ENCODE data around the gene FREY1. TPM values are rescaled to one million over a fixed set of nuclear protein-coding genes. Genes with fewer than 3 reads are reported as not detected.

The FREY1 gene
- total RNA-seq, 6 donors from 2014 or later: 0.60 to 3.2 (median 1.7) TPM; not detected in 2

- no peaks in the 10 kb centered on the region for H3K4me1 ChIP-seq
- DNase-seq (no peak), ATAC-seq (ENCODE audit: low FRiP score in 2 of 2) (no peak)
- 91 to 94% methylated on average over 4 of the region's 4 CpGs for WGBS, 2 donors
- H3K36me3 ChIP-seq: peaks cover 25 to 73% (median 52%) of the 10 kb centered on the region in 4 donors
- no peaks in the 10 kb centered on the region for H3K27me3 ChIP-seq
- TF ChIP-seq, protein P1, sequence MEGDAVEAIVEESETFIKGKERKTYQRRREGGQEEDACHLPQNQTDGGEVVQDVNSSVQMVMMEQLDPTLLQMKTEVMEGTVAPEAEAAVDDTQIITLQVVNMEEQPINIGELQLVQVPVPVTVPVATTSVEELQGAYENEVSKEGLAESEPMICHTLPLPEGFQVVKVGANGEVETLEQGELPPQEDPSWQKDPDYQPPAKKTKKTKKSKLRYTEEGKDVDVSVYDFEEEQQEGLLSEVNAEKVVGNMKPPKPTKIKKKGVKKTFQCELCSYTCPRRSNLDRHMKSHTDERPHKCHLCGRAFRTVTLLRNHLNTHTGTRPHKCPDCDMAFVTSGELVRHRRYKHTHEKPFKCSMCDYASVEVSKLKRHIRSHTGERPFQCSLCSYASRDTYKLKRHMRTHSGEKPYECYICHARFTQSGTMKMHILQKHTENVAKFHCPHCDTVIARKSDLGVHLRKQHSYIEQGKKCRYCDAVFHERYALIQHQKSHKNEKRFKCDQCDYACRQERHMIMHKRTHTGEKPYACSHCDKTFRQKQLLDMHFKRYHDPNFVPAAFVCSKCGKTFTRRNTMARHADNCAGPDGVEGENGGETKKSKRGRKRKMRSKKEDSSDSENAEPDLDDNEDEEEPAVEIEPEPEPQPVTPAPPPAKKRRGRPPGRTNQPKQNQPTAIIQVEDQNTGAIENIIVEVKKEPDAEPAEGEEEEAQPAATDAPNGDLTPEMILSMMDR (IDR thresholded peaks at IDR 0.05): no peak
- TF ChIP-seq POLR2AphosphoS5 (IDR thresholded peaks at IDR 0.05): no peak
- TF ChIP-seq POLR2A (IDR thresholded peaks at IDR 0.05): no peak
- TF ChIP-seq EP300 (IDR thresholded peaks at IDR 0.05): no peak
- no peak overlapping the region for H3K27ac ChIP-seq
- no peak overlapping the region for H3K4me3 ChIP-seq
- H3K9me3 ChIP-seq: no peaks in the 10 kb centered on the region
Measured at GRCh38 chr11:45942381-45942780, 35.3 kb upstream of the FREY1 start.

GRCh38 chr11:45941285-45941684 lies 34.2 kb upstream of the FREY1 start:
- Histone ChIP-seq H3K9me3 (no peaks in the 10 kb centered on the region), H3K36me3 (peaks cover 25 to 73% (median 47%) of the 10 kb centered on the region in 4 donors), H3K27me3 (no peaks in the 10 kb centered on the region), H3K4me1 (no peaks in the 10 kb centered on the region), H3K27ac (no peak overlapping the region), H3K4me3 (no peak overlapping the region)
- TF ChIP-seq POLR2A (IDR thresholded peaks at IDR 0.05) (no peak), EP300 (IDR thresholded peaks at IDR 0.05) (no peak), POLR2AphosphoS5 (IDR thresholded peaks at IDR 0.05) (no peak)
- TF ChIP-seq, protein P1 (IDR thresholded peaks at IDR 0.05): no peak
- 92 to 95% methylated on average over 4 of the region's 4 CpGs for WGBS, 2 donors
- ATAC-seq (ENCODE audit: low FRiP score in 2 of 2) (no peak), DNase-seq (no peak)

GRCh38 chr11:45939836-45940235 lies 32.8 kb upstream of the FREY1 start:
- Histone ChIP-seq H3K27me3 (no peaks in the 10 kb centered on the region), H3K9me3 (no peaks in the 10 kb centered on the region), H3K36me3 (peaks cover 26 to 73% (median 47%) of the 10 kb centered on the region in 4 donors), H3K27ac (no peak overlapping the region), H3K4me1 (no peaks in the 10 kb centered on the region), H3K4me3 (no peak overlapping the region)
- ATAC-seq (ENCODE audit: low FRiP score in 2 of 2) (no peak), DNase-seq (no peak)
- 87 to 97% methylated on average over 2 of the region's 2 CpGs for WGBS, 2 donors
- TF ChIP-seq POLR2A (IDR thresholded peaks at IDR 0.05) (no peak), POLR2AphosphoS5 (IDR thresholded peaks at IDR 0.05) (no peak), EP300 (IDR thresholded peaks at IDR 0.05) (no peak)
- TF ChIP-seq, protein P1 (IDR thresholded peaks at IDR 0.05): no peak

GRCh38 chr11:45937916-45938315 lies 30.8 kb upstream of the FREY1 start:
- WGBS, 2 donors: 93 to 94% methylated on average over 10 of the region's 10 CpGs
- TF ChIP-seq EP300 (IDR thresholded peaks at IDR 0.05) (no peak), POLR2AphosphoS5 (IDR thresholded peaks at IDR 0.05) (no peak), POLR2A (IDR thresholded peaks at IDR 0.05) (no peak)
- TF ChIP-seq, protein P1 (IDR thresholded peaks at IDR 0.05): no peak
- H3K9me3 ChIP-seq: no peaks in the 10 kb centered on the region
- ATAC-seq (ENCODE audit: low FRiP score in 2 of 2) (no peak), DNase-seq (no peak)
- no peaks in the 10 kb centered on the region for H3K27me3 ChIP-seq
- H3K4me1 ChIP-seq: no peaks in the 10 kb centered on the region
- peaks cover 42 to 75% (median 57%) of the 10 kb centered on the region in 4 donors for H3K36me3 ChIP-seq
- H3K27ac ChIP-seq: no peak overlapping the region
- H3K4me3 ChIP-seq: no peak overlapping the region

DNA sequence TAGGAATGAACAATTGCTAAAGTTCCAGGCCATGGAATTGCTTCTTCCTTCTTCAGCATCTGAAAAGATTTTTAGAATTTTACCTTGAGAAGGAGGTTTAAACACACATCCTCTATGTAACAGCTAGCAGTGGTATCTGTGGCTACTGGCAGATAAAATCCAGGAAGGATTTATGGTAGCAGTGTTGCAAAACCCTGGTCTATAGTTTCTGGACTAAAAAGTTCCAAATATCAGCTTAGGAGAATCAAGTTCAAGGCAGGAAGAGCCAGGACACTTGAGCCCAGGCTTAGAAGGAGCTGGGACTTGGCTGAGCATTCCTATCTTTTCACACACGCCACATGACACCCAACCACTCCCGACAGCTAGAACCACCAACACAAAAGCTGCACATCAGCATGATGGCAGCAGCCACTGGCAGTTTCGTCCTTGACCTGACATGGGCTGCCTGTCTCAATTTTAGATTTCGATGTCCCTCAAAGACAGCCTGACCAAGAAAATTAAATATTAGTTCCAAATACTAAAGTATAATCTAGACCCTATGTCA lies 29.5 kb upstream of the FREY1 start:
- 91 to 94% methylated on average over 4 of the region's 4 CpGs for WGBS, 2 donors
- Histone ChIP-seq H3K4me3 (no peak overlapping the region), H3K27me3 (no peaks in the 10 kb centered on the region), H3K4me1 (no peaks in the 10 kb centered on the region), H3K9me3 (no peaks in the 10 kb centered on the region), H3K36me3 (peaks cover 39 to 79% (median 55%) of the 10 kb centered on the region in 4 donors), H3K27ac (no peak overlapping the region)
- DNase-seq: no peak
- ATAC-seq (ENCODE audit: low FRiP score in 2 of 2): no peak
- TF ChIP-seq, protein P1 (IDR thresholded peaks at IDR 0.05): no peak
- TF ChIP-seq EP300 (IDR thresholded peaks at IDR 0.05) (no peak), POLR2A (IDR thresholded peaks at IDR 0.05) (no peak), POLR2AphosphoS5 (IDR thresholded peaks at IDR 0.05) (no peak)

Measured in upper lobe of left lung (tissue), 6 donors.